ENCODE measurements around the gene PNPLA1.

DNA sequence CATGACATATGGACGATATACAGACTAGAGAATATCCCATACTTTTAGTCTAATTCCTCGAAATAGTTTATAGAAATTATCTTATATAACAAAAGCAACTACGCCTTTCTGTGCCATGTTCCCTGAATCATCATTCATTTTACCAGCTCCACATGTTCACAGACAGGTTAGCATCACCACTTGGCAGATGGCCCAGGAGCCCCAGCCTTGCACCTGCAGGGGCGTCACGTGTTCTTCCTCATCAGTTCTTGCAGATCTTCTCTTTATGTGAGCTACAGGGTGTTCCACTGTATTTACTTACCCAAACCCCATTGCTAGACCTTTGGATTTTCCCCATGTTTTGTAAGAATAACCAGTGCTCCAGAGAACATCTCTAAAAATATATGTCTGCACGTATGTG is 79.4 kb downstream of the PNPLA1 start:
- TF ChIP-seq, protein P1, sequence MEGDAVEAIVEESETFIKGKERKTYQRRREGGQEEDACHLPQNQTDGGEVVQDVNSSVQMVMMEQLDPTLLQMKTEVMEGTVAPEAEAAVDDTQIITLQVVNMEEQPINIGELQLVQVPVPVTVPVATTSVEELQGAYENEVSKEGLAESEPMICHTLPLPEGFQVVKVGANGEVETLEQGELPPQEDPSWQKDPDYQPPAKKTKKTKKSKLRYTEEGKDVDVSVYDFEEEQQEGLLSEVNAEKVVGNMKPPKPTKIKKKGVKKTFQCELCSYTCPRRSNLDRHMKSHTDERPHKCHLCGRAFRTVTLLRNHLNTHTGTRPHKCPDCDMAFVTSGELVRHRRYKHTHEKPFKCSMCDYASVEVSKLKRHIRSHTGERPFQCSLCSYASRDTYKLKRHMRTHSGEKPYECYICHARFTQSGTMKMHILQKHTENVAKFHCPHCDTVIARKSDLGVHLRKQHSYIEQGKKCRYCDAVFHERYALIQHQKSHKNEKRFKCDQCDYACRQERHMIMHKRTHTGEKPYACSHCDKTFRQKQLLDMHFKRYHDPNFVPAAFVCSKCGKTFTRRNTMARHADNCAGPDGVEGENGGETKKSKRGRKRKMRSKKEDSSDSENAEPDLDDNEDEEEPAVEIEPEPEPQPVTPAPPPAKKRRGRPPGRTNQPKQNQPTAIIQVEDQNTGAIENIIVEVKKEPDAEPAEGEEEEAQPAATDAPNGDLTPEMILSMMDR (IDR thresholded peaks at IDR 0.05): no peak
- TF ChIP-seq POLR2AphosphoS5 (IDR thresholded peaks at IDR 0.05; ENCODE audit: low read depth, low read length): no peak
- TF ChIP-seq TCF7L2 (IDR thresholded peaks at IDR 0.05; ENCODE audit: low read depth, low read length): no peak
